GM19397 (cell line): ENCODE data around the gene MEDAG.

Experiments
- ATAC-seq: cut with Tn5 transposase; IDR thresholded peaks from one replicate; pipeline ENCODE4 v1.9.1; 2021; ENCODE audit warnings: mild to moderate bottlenecking, moderate library complexity; ENCODE audit not compliant: unreplicated experiment

MEDAG gene

GRCh38 chr13:30872685-30873461 is 33.2 kb upstream of the MEDAG start:
- ATAC-seq = no peak

- ATAC-seq = no peak
Measured at GRCh38 chr13:30873499-30873898, 32.6 kb upstream of the MEDAG start.

- no peak for ATAC-seq
Measured at GRCh38 chr13:30874111-30874510, 32.0 kb upstream of the MEDAG start.

GRCh38 chr13:30874561-30874960 is 31.5 kb upstream of the MEDAG start:
- no peak for ATAC-seq

GRCh38 chr13:30877335-30877734 is 28.7 kb upstream of the MEDAG start:
- ATAC-seq = no peak

- no peak for ATAC-seq
Measured at GRCh38 chr13:30880151-30880855, 25.8 kb upstream of the MEDAG start.

GRCh38 chr13:30880856-30881155 is 25.3 kb upstream of the MEDAG start:
- ATAC-seq = no peak

GRCh38 chr13:30881191-30881651 is 24.9 kb upstream of the MEDAG start:
- no peak for ATAC-seq

GRCh38 chr13:30882026-30882850 is 23.8 kb upstream of the MEDAG start:
- no peak for ATAC-seq

GRCh38 chr13:30882996-30883766 is 22.9 kb upstream of the MEDAG start:
- no peak for ATAC-seq

GRCh38 chr13:30884543-30884942 is 21.5 kb upstream of the MEDAG start:
- no peak for ATAC-seq

GRCh38 chr13:30889196-30889690 is 16.8 kb upstream of the MEDAG start:
- no peak for ATAC-seq

- no peak for ATAC-seq
Measured at GRCh38 chr13:30892966-30893365, 13.1 kb upstream of the MEDAG start.

- ATAC-seq = no peak
Measured at GRCh38 chr13:30895773-30896172, 10.3 kb upstream of the MEDAG start.

GRCh38 chr13:30898070-30898469 is 8.0 kb upstream of the MEDAG start:
- ATAC-seq = no peak

- no peak for ATAC-seq
Measured at GRCh38 chr13:30898678-30899241, 7.3 kb upstream of the MEDAG start.

- no peak for ATAC-seq
Measured at GRCh38 chr13:30900436-30900835, 5.6 kb upstream of the MEDAG start.

- no peak for ATAC-seq
Measured at GRCh38 chr13:30900952-30901749, 4.9 kb upstream of the MEDAG start.

- no peak for ATAC-seq
Measured at GRCh38 chr13:30904043-30904442, 2.0 kb upstream of the MEDAG start.
